ENCODE measurements around the gene KHDRBS2. TPM values are rescaled to one million over a fixed set of nuclear protein-coding genes. Genes with fewer than 3 reads are reported as not detected.

The KHDRBS2 gene
- total RNA-seq, 1 donor from 2014 or later: 0.17 TPM

DNA sequence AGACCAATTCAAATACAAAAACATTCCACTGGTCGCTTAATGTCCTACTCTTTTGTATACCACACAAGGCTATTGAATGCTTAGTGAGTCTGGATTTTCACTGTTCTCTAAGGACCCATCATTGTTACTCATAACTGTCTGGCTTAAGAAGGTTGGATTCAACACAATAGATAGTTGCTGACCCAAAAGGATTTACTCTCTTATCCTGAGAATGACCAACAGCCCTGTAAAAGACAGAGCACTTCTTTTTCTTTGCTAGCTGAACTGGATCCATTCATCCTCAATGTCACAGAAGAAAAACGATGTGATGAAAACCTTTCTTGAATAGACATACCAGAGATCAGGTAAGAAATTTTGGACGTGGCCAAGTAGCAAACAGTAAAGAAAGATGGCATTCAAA lies 645.6 kb downstream of the KHDRBS2 start:
- no peak for DNase-seq (ENCODE audit: low read depth)
- H3K4me3 ChIP-seq (ENCODE audit: low read depth, low read length): no peak overlapping the region
- TF ChIP-seq, protein P1, sequence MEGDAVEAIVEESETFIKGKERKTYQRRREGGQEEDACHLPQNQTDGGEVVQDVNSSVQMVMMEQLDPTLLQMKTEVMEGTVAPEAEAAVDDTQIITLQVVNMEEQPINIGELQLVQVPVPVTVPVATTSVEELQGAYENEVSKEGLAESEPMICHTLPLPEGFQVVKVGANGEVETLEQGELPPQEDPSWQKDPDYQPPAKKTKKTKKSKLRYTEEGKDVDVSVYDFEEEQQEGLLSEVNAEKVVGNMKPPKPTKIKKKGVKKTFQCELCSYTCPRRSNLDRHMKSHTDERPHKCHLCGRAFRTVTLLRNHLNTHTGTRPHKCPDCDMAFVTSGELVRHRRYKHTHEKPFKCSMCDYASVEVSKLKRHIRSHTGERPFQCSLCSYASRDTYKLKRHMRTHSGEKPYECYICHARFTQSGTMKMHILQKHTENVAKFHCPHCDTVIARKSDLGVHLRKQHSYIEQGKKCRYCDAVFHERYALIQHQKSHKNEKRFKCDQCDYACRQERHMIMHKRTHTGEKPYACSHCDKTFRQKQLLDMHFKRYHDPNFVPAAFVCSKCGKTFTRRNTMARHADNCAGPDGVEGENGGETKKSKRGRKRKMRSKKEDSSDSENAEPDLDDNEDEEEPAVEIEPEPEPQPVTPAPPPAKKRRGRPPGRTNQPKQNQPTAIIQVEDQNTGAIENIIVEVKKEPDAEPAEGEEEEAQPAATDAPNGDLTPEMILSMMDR (IDR thresholded peaks at IDR 0.05; ENCODE audit: insufficient read depth, low read length, poor library complexity, severe bottlenecking): no peak
- H3K27me3 ChIP-seq (ENCODE audit: control insufficient read depth, insufficient read depth, low read length): no peaks in the 10 kb centered on the region
- H3K36me3 ChIP-seq (ENCODE audit: control insufficient read depth, insufficient read depth, low read length): no peaks in the 10 kb centered on the region
